Liver (tissue), 9 donors: ENCODE data around the gene SEMA6B. TPM values are rescaled to one million over a fixed set of nuclear protein-coding genes. Genes with fewer than 3 reads are reported as not detected.

Experiments
- DNase-seq: peaks from one replicate; pipeline ENCODE4 v3.0.0-alpha.2; 2017; ENCODE audit warnings: low spot score
- H3K27ac ChIP-seq, 2 donors: one replicate each; pipeline ENCODE4 v1.7.0; 2013; ENCODE audit warnings: inconsistent platforms in 2 of 2, low read length in 2 of 2, control low read depth in 1 of 2, low read depth in 1 of 2, mild to moderate bottlenecking in 1 of 2
- H3K27me3 ChIP-seq, 4 donors: one replicate each; pipeline versions ENCODE4 v1.6.1 to v1.7.0; 2013; ENCODE audit warnings: low read length in 3 of 4, inconsistent platforms in 1 of 4, mild to moderate bottlenecking in 1 of 4, moderate library complexity in 1 of 4; ENCODE audit not compliant: control insufficient read depth in 4 of 4, insufficient read depth in 4 of 4
- H3K36me3 ChIP-seq, 4 donors: one replicate each; pipeline versions ENCODE4 v1.6.1 to v1.7.0; 2013; ENCODE audit warnings: low read length in 3 of 4, mild to moderate bottlenecking in 3 of 4, low read depth in 1 of 4, moderate library complexity in 1 of 4; ENCODE audit not compliant: control insufficient read depth in 4 of 4, insufficient read depth in 3 of 4
- H3K4me1 ChIP-seq, 4 donors: one replicate each; pipeline versions ENCODE4 v1.6.1 to v1.7.0; 2013; ENCODE audit warnings: low read length in 3 of 4, mild to moderate bottlenecking in 3 of 4, moderate library complexity in 1 of 4; ENCODE audit not compliant: control insufficient read depth in 4 of 4, insufficient read depth in 4 of 4
- H3K4me3 ChIP-seq, 3 donors: one replicate each; pipeline versions ENCODE4 v1.6.1 to v1.7.0; 2013; ENCODE audit warnings: low read length in 3 of 3, control low read depth in 1 of 3, low read depth in 1 of 3, mild to moderate bottlenecking in 1 of 3
- H3K9ac ChIP-seq, 2 donors: one replicate each; pipeline ENCODE4 v1.7.0; 2013; ENCODE audit warnings: low read length in 2 of 2, mild to moderate bottlenecking in 2 of 2, moderate library complexity in 2 of 2, control low read depth in 1 of 2, low read depth in 1 of 2
- H3K9me3 ChIP-seq, 4 donors: one replicate each; pipeline versions ENCODE4 v1.6.1 to v1.7.0; 2013; ENCODE audit warnings: low read length in 3 of 4; ENCODE audit not compliant: control insufficient read depth in 4 of 4
- ATF3 ChIP-seq: IDR thresholded peaks from 2 replicates; pipeline ENCODE4 v1.6.1; 2016; ENCODE audit warnings: antibody characterized with exemption
- EGR1 ChIP-seq, 2 donors: IDR thresholded peaks; 2 replicates each; pipeline ENCODE4 v1.6.1; 2016 to 2018; ENCODE audit warnings: antibody characterized with exemption in 2 of 2, low read depth in 2 of 2
- FOXA1 ChIP-seq: IDR thresholded peaks from 2 replicates; pipeline ENCODE4 v1.6.1; 2016; ENCODE audit warnings: antibody characterized with exemption
- FOXA2 ChIP-seq: IDR thresholded peaks from 2 replicates; pipeline ENCODE4 v1.6.1; 2016; ENCODE audit warnings: antibody characterized with exemption
- GABPA ChIP-seq, 2 donors: IDR thresholded peaks in 1 of 2; conservative IDR thresholded peaks in 1 of 2; 2 replicates each; pipeline ENCODE4 v1.6.1; 2016; ENCODE audit warnings: antibody characterized with exemption in 2 of 2, mild to moderate bottlenecking in 1 of 2, moderate library complexity in 1 of 2
- HNF4A ChIP-seq, 2 donors: conservative IDR thresholded peaks; 2 replicates each; pipeline ENCODE4 v1.6.1; 2016; ENCODE audit warnings: antibody characterized with exemption in 2 of 2, mild to moderate bottlenecking in 2 of 2
- HNF4G ChIP-seq: IDR thresholded peaks from 2 replicates; pipeline ENCODE4 v1.6.1; 2016; ENCODE audit warnings: antibody characterized with exemption
- MAX ChIP-seq: IDR thresholded peaks from 2 replicates; pipeline ENCODE4 v1.6.1; 2016; ENCODE audit warnings: antibody characterized with exemption
- NR2F2 ChIP-seq: IDR thresholded peaks from 2 replicates; pipeline ENCODE4 v1.6.1; 2016; ENCODE audit warnings: antibody characterized with exemption
- RAD21 ChIP-seq, 2 donors: IDR thresholded peaks; 2 replicates each; pipeline ENCODE4 v1.6.1; 2016; ENCODE audit warnings: antibody characterized with exemption in 2 of 2, mild to moderate bottlenecking in 2 of 2
- REST ChIP-seq: IDR thresholded peaks from 2 replicates; pipeline ENCODE4 v1.6.1; 2016; ENCODE audit warnings: antibody characterized with exemption, mild to moderate bottlenecking
- RXRA ChIP-seq, 2 donors: IDR thresholded peaks; 2 replicates each; pipeline ENCODE4 v1.6.1; 2017 to 2018; ENCODE audit warnings: antibody characterized with exemption in 2 of 2, mild to moderate bottlenecking in 1 of 2
- SP1 ChIP-seq: IDR thresholded peaks from 2 replicates; pipeline ENCODE4 v1.6.1; 2018; ENCODE audit warnings: antibody characterized with exemption, mild to moderate bottlenecking
- TAF1 ChIP-seq: conservative IDR thresholded peaks from 2 replicates; pipeline ENCODE4 v1.6.1; 2016; ENCODE audit warnings: antibody characterized with exemption, mild to moderate bottlenecking
- YY1 ChIP-seq: IDR thresholded peaks from 2 replicates; pipeline ENCODE4 v1.6.1; 2016; ENCODE audit warnings: antibody characterized with exemption, mild to moderate bottlenecking
- WGBS: extraction: QIAGEN DNeasy Blood & Tissue Kit; methylation state at CpG from one replicate; pipeline ENCODE4 v1.1.7; 2013; 5-methylcytosine and 5-hydroxymethylcytosine counted together
- polyA plus RNA-seq, 2 donors: library from polyadenylated mRNA; stranded (reverse) in 1 of 2; unstranded in 1 of 2; fragments of 200-250 nt in 1 of 2; fragments of >200 nt in 1 of 2; fragmentation: Nextera tagmentation in 1 of 2; extraction: Ambion mirVana in 1 of 2; gene quantifications; one replicate each; pipeline versions ENCODE4 v1.2.1 to v1.2.3, GENCODE V29; 2013 to 2015
- total RNA-seq, 2 donors: library from RNA; depleted of rRNA; stranded (reverse); fragments of >200 nt; gene quantifications; one replicate each; pipeline ENCODE4 v1.2.3, GENCODE V29; 2014
- TF ChIP-seq, protein P1 (sequence below): IDR thresholded peaks from 2 replicates; pipeline ENCODE4 v1.6.1; 2016; ENCODE audit warnings: antibody characterized with exemption
- donor health status: healthy.
- donor health status: healthy.
- donor health status: healthy.
- donor health status: healthy.
- donor health status: healthy.

Gene SEMA6B
- total and polyA plus RNA-seq, 4 donors, result 0.58 to 3.2 (median 2.9) TPM

- H3K36me3 ChIP-seq, result no peaks in the 10 kb centered on the region
- no peaks in the 10 kb centered on the region for H3K4me1 ChIP-seq
- H3K4me3 ChIP-seq, result no peak overlapping the region
- WGBS, result 91% methylated on average over 5 of the region's 5 CpGs
- H3K9ac ChIP-seq, result no peak overlapping the region
- TF ChIP-seq MAX (no peak), SP1 (no peak), NR2F2 (no peak), RAD21 (IDR thresholded peaks at IDR 0.05) (no peak), YY1 (no peak), HNF4G (no peak), FOXA1 (no peak), HNF4A (conservative IDR thresholded peaks at IDR 0.05) (no peak)
- H3K9me3 ChIP-seq, result no peaks in the 10 kb centered on the region
- H3K27ac ChIP-seq, result no peak overlapping the region
- no peak for DNase-seq
- H3K27me3 ChIP-seq, result peaks cover 0 to 3% (median 0%) of the 10 kb centered on the region in 4 donors
These were observed 11.4 kb upstream of the SEMA6B start for GRCh38 chr19:4570916-4571304.

GRCh38 chr19:4570402-4570801 lies 10.9 kb upstream of the SEMA6B start:
- Histone ChIP-seq H3K36me3 (no peaks in the 10 kb centered on the region), H3K27ac (no peak overlapping the region)
- TF ChIP-seq RAD21 (IDR thresholded peaks at IDR 0.05), result no peak
- TF ChIP-seq HNF4A (conservative IDR thresholded peaks at IDR 0.05), result no peak
- no peak for TF ChIP-seq RXRA (IDR thresholded peaks at IDR 0.05)
- TF ChIP-seq FOXA1, result no peak
- no peak for TF ChIP-seq TAF1
- no peak for TF ChIP-seq ATF3
- no peak for TF ChIP-seq GABPA (IDR thresholded peaks at IDR 0.05 in 1 of 2, conservative IDR thresholded peaks at IDR 0.05 in 1 of 2)
- no peak for TF ChIP-seq REST
- TF ChIP-seq NR2F2, result no peak
- no peak for TF ChIP-seq HNF4G
- no peak for TF ChIP-seq FOXA2
- no peak for TF ChIP-seq SP1

DNA sequence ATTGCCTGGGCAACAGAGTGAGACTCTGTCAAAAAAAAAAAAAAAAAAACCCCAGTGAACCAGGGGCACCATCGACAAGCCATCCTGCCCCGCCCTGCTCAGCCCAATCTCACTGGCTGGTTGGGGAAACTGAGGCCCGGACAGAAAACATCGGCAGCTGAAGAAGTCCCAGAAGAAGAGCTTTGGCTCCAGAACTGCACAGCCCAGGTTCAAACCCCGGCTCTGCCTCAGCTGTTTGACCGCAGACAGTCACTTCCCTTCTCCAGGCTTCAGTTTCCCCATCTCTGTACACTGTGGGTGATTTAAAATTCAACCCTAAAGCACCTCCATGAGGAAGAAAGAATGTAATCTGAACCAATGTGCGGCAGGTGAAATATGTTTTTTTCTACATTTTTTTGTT lies 9.4 kb upstream of the SEMA6B start:
- no peaks in the 10 kb centered on the region for H3K9me3 ChIP-seq
- H3K9ac ChIP-seq, result no peak overlapping the region
- H3K27ac ChIP-seq, result no peak overlapping the region
- WGBS, result 80% methylated on average over 7 of the region's 7 CpGs
- no peaks in the 10 kb centered on the region for H3K4me1 ChIP-seq
- no peaks in the 10 kb centered on the region for H3K27me3 ChIP-seq
- H3K36me3 ChIP-seq, result no peaks in the 10 kb centered on the region
- no peak overlapping the region for H3K4me3 ChIP-seq
- DNase-seq, result no peak
- TF ChIP-seq FOXA1, result no peak
- TF ChIP-seq GABPA (IDR thresholded peaks at IDR 0.05 in 1 of 2, conservative IDR thresholded peaks at IDR 0.05 in 1 of 2), result no peak
- no peak for TF ChIP-seq RXRA (IDR thresholded peaks at IDR 0.05)
- no peak for TF ChIP-seq NR2F2
- TF ChIP-seq ATF3, result no peak
- TF ChIP-seq, protein P1, sequence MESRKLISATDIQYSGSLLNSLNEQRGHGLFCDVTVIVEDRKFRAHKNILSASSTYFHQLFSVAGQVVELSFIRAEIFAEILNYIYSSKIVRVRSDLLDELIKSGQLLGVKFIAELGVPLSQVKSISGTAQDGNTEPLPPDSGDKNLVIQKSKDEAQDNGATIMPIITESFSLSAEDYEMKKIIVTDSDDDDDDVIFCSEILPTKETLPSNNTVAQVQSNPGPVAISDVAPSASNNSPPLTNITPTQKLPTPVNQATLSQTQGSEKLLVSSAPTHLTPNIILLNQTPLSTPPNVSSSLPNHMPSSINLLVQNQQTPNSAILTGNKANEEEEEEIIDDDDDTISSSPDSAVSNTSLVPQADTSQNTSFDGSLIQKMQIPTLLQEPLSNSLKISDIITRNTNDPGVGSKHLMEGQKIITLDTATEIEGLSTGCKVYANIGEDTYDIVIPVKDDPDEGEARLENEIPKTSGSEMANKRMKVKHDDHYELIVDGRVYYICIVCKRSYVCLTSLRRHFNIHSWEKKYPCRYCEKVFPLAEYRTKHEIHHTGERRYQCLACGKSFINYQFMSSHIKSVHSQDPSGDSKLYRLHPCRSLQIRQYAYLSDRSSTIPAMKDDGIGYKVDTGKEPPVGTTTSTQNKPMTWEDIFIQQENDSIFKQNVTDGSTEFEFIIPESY, result no peak
- no peak for TF ChIP-seq MAX
- no peak for TF ChIP-seq YY1
- TF ChIP-seq SP1, result no peak
- no peak for TF ChIP-seq EGR1 (IDR thresholded peaks at IDR 0.05; ENCODE audit: low read depth in 2 of 2)
- no peak for TF ChIP-seq REST
- TF ChIP-seq HNF4G, result no peak
- no peak for TF ChIP-seq HNF4A (conservative IDR thresholded peaks at IDR 0.05)

More at GRCh38 chr19:4570402-4570801, 10.9 kb upstream of the SEMA6B start:
- H3K4me1 ChIP-seq, result no peaks in the 10 kb centered on the region
- H3K4me3 ChIP-seq, result no peak overlapping the region
- H3K9me3 ChIP-seq, result no peaks in the 10 kb centered on the region
- no peaks in the 10 kb centered on the region for H3K27me3 ChIP-seq
- 89% methylated on average over 11 of the region's 11 CpGs for WGBS
- H3K9ac ChIP-seq, result no peak overlapping the region
- no peak for DNase-seq
